GM18907 (cell line): ENCODE measurements around the gene SH3YL1.

Experiments used
- ATAC-seq: cut with Tn5 transposase; IDR thresholded peaks from one replicate; pipeline ENCODE4 v1.9.1; 2021; ENCODE audit warnings: mild to moderate bottlenecking, moderate library complexity; ENCODE audit not compliant: unreplicated experiment

Gene SH3YL1

DNA sequence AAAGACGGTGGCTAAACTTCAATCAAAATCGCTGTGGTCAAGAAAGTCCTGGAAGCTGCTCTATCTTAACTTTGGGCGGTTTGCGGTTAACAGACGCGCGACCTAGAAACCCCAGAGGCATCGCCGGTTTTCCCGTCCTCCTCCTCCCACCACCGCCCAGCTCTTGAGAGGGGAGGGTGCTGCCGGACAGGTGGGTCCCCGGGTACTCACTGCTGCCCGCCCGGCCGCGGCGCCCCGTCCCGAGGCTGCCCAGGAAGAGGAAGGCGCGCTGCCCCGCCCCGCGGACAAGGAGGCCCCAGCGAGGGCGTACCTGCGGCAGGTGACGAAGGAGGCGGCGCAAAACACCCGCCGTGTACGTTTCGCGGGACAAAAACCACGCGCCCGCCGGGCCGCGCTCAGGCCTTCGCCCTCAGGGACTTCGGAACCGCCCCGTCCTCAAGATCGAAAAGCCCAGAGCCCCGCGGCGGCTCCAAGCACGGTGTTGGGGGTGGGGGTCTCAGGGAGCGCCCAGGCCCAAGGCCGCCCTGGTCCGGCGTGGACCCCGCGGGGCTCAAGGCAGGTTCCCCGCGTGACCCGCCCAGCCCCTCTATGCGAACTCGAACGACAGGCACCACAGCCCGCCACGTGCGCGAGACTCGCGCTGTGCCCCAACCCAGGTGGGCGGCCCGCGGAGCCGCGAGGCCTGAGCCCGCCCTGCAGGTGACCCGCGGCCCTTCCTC is at the start of gene SH3YL1:
SH3YL1 (minus strand) TSS at position 259 of the 719 bp plus-strand sequence; CDS start at position 211, 48 bp downstream.
- ATAC-seq: peak; percentile 31

DNA sequence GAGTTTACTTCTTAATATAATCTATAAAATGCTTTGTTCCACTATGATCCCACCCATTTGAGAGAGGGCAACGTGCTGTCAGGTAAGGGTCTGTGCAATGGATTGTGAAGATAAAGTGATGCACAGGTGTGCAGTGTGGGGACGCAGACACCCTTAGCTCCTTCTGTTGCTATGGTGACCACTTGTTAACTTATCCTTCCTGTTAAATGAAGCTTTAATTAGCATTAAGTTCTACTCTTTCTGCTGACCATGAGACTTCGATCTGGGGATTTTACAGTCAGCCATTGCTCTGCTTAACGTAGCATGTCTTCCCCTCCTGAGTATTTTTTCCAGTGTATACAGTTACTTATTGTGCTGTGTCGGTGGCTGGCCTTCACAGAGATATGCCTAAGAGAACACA is 47.2 kb upstream of the SH3YL1 start:
- no peak for ATAC-seq

DNA sequence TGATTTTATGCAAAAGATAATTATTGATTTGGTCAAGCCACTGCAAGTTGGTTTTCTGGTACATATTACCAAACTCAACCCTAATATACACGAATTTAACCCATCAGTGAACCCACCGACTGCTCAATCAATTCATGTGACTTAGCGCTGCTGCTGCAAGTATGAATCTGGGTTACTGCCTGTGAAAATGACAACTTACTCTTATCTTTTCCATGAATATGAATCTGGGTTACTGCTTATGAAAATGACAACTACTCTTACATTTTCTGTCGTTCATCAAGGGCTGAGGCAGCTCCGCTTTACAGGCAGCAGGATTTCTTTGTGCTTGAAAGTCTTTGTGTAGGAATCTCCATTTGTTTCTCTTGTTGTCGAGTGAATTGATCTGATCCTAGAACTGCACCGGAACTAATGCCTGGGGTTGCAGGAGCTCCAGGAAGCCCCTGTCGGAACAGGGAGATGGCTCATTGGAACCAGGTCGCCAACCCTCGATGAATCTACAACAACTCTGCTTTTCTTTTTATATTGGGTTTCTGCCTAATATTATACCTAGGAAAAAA is 46.2 kb upstream of the SH3YL1 start:
- ATAC-seq: no peak

GRCh38 chr2:309148-309953 is 45.5 kb upstream of the SH3YL1 start:
- no peak for ATAC-seq

GRCh38 chr2:305366-305765 is 41.5 kb upstream of the SH3YL1 start:
- ATAC-seq: no peak

GRCh38 chr2:296354-296753 is 32.5 kb upstream of the SH3YL1 start:
- no peak for ATAC-seq

DNA sequence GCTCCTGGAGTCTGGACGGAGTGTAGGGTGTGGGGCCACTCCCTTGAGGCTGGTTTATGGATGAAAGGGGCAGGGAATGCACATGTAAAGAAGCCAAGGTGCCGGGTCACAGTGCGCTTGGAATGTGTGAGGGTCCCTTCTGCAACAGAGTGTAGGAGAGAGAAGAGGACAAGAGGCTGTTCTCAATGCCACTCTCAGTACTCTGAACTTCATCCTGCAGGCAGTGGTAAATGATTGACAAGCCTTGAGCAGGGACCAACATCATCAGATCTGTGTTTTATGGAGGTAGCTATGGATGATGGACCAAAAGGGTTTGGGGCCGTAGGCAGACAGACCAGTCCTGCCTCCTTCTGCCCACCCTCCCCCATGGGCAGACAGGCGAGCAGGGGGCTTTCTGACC is 31.3 kb upstream of the SH3YL1 start:
- no peak for ATAC-seq

DNA sequence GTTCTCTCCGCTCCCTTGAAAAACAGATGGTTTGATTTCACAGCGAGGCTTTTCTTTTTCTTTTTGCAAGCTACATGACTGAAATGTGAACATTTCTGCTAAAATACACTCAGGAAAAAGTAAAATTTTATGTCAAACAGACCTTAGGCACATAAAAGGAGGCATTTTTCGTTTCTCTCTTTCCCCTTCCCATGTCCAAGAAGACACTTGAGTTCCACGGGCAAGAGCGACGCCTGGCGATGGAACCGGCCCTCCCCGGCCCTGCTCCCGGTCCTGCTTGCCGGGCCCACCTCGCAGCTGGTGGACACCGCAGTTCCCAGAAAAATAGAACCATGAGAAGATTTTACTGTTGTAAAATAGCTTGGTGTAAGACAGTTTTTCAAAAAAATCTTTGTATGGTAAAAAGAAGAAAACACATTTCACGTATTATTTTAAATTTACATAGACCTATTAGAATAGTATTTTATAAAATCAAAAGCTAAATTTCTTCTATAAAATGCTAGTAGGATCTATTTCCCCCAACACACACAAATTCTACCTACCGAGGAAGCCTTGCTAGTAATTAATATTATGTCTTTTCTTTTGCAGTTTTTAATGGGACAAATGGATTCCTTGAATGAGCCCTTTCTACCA is 26.4 kb upstream of the SH3YL1 start:
- no peak for ATAC-seq

DNA sequence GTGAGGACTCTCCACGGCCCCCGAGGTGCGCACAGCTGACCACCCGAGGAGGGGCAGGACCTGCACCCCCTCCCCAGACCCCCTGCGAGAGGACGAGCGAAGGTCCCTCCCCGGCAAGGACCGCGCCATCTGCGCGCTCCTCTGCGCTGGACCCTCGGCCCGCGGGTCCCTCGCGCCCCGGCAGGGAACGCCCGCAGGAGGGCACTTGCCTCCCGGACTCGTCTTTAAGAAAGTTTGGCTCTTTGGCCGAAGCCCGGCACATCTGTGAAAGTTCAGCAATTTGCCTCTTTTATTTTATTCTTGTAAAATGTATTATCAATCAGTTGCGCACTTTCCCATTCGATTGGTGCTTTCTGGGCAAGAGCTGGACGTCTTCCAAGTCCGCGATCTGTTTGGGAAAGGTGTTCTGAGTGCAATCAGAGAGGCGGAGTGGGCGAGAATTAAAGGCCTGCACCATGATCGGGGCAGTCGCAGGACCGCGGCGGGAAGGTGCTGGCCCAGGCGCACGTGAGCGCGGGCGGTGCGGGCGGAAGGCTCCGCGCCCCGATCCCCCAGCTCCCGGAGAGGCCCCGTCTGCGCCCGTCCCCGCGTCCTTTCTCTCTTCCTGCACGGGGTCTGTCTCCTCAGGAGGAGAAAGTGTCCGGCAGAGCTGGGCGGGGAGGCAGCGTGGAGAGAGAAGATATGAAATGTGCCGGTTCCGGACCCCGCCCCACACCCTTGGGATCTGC is 25.7 kb upstream of the SH3YL1 start:
- no peak for ATAC-seq

- ATAC-seq: no peak
Measured at GRCh38 chr2:288758-289361, 25.0 kb upstream of the SH3YL1 start.

DNA sequence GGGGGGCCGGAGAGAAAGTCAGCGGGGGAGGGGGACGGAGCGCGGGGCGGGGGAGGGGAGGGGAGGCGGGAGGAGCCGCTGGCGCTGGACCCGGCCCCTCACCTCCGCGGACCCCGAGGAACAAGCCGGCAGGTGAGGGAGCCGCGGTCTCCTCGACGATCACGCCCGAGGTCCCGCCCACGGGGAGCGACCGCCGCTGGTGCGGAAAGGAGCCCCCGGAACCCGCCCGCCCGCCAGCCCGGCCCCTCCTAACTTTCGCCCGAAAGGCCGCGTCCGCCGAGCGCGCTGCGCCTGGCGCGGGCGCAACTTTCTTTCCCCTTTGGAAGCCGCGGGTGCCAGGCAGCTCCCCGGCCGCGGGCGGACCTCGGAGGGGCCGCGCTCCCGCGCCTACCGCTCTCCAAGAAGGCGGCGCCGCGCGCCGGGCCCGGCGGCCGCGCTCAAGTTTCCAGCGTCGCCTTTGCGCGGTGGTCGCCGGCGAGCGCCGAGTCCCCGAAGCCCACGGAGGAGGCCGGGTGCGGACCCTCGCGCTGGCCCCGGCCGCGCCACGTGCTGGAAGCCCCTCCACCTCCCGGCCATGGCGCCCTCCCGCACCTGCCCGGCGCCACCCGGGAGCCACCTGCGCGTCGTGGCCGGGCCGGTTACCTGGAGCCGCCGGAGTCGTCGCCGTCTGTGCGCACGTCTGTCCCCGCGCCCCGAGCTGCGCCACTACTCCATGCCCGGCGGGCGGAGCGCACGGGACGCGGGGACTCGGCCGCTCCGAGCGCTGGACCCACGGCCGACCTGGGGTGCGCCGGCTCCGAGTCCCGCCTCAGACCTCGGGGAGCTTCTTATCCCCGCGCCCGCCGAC is 24.3 kb upstream of the SH3YL1 start, which contains the start of gene ALKAL2:
ALKAL2 (minus strand) TSS at position 181 of the 847 bp plus-strand sequence. CDS start 256 bp downstream, outside the sequence.
- ATAC-seq: no peak

DNA sequence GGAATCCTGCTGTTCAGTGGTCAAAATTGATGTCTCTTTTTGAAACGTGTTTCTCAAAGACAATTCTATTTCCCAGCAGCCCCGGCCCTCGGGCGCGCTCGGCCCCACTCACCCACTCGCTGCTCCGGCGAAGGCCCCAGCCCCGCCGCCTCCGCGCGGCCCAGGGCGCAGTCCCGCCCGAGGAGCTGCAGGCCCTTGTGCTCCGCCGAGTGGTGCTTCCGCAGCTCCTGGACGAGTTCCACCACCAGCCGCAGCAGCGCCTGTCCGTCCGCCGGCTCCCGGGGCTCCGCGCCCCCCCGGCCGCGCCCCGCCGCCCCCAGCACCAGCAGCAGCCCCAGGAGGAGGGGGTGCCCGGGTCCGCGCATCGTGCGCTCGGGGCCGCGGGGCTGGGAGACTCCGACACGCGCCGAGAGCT is 23.6 kb upstream of the SH3YL1 start:
- ATAC-seq: no peak

DNA sequence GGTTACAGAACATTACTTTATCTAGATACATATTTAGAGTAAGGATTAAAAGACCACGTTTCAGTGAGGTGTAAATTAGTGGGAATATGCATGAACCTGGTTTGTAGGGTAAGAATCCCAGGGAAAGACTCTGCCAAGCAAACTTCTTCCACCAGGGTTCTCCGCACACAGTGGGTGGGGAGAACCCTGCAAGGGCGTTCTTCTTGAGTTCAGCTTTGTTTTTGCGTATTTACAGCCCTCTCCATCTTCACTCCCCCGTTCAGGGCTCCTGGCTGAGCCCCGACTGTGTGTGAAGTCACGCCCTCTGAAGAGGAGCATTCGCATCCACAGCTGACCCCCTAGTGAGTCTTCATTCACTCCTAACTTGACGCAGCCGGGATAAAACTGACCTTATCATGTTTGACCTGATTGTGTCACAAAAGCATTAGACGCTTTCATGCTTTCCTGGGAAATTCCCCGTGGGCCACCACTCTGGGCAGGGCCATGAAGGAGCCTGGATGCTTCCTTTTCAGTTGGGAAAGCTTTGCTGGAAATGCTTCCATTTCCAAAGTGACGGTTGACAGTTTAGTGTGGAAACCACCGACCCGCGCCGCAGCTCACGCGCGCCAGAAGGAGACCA is 23.1 kb upstream of the SH3YL1 start:
- no peak for ATAC-seq

DNA sequence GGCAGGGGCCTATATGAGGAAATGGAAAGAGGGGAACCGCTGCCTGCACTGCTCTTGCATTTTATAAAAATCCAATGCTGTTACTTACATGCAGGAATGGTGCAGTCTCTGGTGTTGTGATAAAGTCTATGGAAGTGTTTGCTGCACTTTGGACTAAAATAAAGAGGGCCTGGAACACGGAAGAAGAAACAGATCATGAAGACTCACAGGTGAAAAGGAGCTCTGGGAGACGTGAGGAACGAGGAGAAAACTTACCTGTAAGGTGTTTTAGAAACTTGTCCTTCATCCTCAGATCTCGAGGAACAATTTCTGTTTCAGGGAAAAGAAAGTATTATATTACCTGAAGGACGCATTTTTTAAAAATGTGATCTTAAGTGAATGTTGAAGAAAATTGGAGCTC is 22.2 kb upstream of the SH3YL1 start:
- ATAC-seq: no peak

DNA sequence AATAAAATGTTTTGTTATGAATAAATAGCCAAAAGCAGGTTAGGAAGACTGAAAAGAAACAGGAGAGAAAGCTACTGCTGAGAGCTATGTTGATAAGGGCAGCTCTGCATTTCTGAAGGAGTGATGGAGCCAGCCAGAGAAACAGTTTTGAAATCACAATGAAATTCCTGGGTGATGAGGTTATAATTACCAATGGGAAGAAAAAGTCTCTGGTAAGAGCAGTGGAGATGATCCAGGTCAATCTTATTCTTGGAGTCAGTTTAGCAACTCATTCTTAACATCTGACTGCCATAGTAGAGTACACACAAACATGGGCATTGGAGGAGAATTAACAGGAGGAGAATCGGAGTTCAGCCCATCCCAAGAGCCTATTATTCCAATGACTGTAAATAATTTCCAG is 21.7 kb upstream of the SH3YL1 start:
- ATAC-seq: no peak

DNA sequence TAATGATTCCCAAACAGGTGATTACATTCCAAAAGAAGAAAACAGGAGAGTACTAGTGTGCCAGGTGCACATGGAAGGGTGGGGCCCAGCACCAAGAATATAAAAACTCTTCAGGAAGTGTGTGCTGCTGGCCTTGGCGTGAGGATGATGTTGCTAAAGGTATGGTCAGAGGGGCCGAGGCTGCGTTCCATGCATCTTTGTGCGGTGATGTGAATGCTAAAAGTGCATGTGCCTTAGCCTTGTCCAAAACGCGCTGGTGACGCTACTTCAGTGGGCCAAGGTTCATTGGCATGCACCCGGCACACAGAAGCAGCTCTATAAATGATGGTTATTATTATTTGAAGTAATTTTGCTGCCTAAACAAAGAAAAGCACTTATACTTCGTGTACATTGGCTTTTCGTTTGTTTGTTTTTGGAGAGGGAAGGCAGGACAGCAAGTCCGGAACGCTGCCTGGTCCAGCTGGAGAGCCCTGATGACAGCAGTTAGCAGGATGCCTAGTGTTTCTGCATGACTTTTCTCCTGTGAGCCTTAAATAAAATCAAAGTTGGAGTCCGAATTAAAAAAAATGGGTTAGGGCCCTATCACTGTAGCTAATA is 21.2 kb upstream of the SH3YL1 start:
- no peak for ATAC-seq

DNA sequence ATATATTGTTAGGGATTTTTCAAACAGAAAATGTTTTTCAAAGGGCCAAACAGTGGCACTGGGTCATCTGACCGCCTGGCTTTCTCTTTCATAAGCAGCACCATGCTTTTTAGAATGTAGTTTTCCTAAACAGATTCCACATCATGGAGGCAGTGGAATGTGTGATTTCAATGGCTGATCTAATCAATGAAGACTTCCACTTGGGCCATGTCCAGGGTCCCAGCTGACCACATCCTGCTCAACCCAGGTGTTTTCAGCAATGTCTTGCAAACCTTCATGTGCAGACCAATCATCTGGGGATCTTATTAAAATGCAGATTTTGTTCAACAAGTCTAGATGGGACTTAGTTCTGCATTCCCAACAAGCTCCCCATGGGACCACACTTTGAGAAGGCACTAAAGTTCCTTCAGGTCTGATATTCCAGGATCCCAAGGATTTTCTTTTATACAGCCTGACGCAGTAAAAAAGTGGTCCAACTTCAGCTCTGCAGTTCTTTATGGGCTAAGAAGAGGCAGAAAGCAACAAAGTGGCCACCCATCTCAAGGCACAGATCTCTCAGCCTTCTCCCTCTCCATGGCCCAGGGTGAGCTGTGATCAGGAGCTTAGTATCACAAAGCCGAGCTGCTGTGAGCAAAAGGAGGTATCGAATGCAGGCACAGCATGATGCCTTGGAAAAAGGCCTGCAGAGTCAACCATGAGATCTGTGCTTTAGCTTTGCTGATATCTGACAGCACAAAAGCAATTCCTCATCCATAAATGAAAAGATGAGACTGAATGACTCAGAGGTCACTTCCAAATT is 20.4 kb upstream of the SH3YL1 start:
- ATAC-seq: no peak
